Activated CD8-positive, alpha-beta memory T cell treated with anti-CD3 and anti-CD28 coated beads for 1 hour (primary cell): ENCODE data around the gene OMA1.

Experiments used
- DNase-seq, 2 donors: peaks; one replicate each; pipeline ENCODE4 v3.0.0-alpha.2; 2020; ENCODE audit warnings: low read depth in 1 of 2; ENCODE audit errors: extremely low read depth in 1 of 2

The OMA1 gene

DNA sequence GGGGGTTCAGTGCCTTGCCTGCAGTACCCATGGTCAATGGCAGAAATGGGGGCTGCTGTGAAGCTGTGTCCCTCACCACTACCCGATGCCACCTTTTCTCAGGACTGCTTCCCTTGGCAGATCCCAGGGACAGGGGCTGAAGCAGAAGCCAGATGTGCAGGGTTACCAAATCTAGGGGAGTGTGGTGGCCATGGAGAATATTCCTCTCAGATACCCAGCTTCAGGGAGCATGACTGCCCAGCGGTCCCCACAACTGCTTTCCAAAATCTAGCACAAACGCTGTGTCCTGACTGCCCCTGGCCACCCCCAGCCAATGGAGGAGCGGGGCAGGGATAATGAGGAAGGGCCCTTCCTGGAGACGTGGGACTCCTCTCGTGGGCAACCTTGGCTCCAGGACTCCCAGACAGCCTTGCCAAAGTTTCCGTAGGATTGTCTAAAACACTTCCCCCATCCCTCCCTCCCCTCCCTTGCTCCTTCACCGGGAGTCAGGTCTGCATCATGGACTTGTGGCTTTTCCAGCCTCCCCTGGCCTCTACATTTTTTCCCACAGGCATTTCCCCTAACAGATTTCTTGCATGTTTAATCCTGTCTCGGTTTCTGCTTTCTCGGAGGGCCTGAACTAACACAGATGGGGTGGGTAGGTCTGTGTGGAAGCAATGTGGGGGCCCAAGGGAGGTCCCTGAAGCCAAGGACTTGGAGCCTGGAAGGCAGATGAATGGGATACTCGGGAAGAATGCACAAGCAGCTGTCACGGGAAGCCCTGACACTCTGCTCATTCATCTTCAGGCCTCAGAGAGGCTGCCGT is 80.5 kb downstream of the OMA1 start:
- DNase-seq: no peak

DNA sequence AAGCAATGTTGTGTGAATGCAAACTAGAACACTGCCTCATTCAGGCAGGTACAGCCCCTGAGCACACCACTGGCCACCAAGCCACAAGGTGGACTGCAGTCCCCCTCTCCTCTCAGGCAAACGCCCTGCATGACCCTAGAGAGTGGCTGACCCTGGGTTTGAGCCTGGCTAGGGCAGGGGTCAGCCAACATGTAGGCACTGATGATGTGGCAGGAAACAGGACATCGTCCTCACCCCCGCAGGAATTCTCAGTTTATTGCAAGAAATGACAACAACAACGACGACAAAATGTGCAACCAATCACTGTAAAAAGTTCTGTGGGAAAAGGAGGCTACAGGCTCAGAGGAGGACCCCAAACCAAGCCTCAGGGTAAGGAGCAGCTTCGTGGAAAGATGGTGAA is 81.3 kb downstream of the OMA1 start:
- DNase-seq: no peak

DNA sequence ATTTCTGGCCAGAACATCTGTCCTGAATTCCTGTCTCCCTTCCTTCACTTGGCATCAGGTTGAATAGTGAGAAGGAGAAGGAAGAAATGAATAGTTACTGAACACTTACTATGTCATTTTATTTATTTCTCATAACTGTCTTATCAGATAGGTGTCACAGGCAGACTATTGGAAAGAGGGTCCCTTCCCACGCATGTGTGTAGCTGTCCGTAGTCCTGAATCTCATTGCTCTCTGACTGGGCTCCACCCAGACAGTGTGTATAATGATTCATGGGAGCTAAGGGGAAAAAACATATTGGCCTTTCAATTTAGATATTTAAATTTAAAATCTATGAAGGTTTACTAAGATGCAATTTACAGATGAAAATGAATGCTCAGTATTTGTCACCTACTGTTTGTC is 86.1 kb downstream of the OMA1 start:
- no peak for DNase-seq

DNA sequence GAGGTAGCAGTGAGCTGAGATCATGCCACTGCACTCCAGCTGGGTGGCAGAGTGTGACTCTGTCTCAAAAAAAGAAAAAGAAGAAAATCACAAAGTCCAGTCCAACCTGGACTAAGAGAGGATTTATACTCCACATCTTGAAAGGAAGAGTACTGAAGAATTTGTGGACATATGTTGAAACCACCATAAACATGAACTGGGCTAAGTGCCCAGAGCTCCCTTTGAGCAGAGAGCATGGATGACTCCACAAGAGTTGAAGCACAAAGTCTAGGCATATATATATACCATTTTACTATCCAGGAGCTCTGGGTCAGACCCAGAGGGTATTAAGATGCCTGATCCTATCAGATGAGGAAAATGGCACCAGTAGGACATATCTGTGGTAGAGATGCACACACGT is 86.6 kb downstream of the OMA1 start:
- DNase-seq: no peak

DNA sequence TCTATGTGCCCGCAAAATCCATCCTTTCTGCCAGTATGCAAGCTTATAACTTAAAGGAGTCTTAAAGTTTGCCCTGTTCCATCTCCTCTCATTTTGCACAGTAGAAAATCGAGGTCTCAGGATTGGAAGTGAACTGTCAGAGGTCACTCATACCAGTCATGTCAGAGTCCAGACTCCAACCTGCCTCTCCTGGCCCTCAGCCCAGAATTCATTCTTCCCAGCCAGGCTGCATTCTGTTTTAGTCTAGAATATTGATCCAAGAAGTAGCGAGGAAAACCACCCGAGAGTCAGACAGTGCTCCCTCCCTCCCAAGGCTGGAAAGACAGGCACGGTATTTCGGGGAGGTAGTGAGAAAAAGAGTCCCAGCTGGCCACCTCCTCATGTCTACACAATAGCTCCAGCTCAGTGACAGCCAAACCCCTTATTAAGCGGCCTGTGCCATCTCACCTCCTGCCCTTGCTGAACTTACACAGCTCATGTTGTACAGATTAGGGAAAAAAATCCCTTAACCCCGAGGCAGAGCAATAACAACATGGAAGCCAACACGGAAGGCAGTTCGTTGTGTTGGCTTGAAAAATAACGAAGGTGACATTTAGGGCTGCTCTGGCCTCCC is 89.4 kb downstream of the OMA1 start:
- DNase-seq: no peak

DNA sequence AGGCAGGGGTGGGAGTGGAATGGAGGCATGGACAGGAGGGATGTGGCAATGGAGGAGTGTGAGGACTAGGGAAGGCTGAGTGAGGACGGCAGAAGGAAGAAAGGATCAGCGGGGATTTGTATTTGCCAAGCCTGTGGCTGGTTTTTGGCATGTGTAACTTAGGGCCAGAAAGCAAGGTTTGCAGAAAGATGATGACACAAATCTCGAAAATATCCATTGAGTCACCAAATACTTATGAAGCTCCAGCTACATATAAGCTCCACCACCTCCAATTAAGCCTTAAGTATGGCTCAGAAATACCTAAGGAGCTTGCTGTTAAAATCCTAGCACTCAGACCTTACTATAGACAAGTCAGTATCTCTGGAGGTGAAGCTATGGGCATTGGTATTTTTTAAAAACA is 90.1 kb downstream of the OMA1 start:
- DNase-seq: no peak

DNA sequence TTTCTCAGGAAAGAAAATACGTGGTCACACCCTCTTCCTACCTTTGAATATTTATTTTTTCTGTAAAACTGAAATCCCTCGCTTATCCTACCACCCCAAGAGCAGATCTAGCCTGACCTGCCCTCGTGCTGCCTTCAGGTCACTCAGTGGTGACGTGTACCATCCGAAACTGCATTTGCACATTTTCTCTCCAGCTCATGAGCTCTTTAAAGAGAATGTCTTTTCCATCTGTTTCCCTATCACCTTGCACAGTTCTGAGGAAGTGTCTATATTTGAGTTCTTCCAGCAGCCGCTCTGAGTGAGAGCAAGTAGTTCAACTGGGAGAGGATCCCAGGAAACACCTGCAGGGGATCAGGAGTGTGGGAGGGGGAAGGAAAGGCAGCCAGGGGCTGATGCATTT is 91.7 kb downstream of the OMA1 start:
- no peak for DNase-seq

DNA sequence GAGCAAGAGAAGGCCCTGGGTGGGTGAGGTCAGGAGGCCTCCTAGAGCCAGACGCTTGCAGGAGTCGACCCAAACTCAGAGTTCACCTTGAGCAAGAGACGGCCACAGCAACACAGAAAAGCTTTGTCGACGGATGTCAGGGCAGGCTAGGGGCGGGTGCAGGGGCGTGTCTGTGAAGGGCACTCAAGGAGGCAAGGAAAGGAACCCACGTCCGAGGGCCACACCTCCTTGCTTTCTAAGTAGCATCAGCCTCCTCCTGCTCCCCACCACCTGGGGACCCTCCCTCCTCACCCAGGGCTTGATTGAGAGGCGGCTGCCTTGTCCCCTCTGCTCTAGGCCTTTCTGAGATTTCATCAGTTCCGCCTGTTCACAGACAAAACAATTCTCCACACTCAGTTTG is 92.1 kb downstream of the OMA1 start:
- no peak for DNase-seq

DNA sequence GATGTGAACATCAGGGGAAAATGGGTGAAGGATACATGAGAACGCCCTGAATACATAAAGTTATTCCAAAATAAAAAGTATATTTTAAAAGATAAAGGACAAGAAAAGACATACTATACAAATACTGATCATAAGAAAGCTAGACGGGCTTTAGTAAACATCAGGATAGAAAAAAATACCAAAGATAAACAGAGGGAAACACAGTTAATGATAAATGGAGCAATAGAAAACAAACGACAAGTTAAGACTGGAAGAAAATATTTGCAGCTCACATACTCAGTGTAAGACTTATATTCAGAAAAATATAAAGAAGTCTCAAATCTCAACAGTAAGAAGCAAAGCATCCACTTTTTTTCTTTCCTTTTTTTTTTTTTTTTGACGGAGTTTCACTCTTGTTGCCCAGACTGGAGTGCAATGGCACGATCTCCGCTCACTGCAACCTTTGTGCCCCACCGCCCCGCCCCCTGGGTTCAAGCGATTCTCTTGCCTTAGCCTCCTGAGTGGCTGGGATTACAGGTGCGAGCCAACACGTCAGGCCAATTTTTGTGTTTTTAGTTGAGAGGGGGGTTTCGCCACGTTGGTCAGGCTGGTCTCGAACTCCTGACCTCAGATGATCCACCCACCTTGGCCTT is 94.8 kb downstream of the OMA1 start:
- DNase-seq: no peak

DNA sequence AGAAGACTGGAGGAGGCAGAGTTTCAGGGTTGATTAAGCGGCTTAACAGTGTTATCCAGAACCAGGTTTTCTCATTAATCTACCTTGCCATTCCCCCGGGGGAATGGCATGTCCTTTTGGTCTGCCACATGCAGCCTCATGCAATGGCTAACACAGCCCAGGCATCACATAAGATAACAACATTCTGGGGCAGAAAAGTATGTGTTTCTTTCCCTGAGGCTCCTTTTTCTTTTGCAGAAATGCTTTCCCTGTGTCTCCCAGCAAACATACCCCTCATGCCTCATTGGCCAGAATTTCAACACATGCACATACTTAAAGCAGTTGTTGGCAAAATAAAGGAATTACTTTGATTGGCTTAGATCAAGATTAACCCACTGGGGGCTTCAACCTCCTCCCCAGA is 98.6 kb downstream of the OMA1 start:
- DNase-seq: no peak

DNA sequence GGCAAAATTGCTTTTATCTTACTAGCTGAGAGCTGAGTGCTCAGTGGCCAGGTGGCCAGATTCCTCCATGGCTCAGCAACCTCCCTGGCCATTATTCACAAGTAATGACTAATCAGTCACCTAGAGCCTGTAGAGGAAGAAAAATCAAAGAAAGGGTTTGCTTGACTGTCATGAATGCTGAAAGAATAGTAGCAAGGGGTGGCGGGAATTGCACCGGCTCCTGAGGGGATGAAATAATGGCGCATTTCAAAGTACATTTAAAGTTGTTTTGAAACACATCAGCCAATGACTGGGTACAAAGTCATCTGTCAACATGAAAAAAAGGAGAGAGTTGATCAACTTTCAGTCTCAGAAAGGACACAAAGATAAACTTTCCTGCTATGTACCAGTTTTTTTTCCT is 99.5 kb downstream of the OMA1 start:
- no peak for DNase-seq

DNA sequence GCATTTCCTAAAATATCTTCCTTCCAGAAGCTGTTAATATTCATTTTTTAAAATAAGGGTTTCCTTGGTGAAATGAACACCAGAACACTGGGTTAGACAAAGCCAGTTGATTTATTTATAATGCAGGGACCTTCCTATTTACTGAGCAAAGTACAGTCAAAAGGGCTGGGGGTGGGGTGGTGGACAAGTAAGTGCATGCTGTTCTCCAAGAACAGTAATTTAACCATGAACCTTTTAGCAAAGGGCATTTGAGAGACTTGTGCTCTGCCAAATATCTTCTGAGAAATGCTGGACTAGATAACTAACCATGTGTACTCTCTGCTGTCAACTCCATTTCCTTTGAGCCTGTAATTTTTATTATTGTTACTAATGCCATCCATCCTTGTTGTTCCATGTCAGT is 100.2 kb downstream of the OMA1 start:
- no peak for DNase-seq

DNA sequence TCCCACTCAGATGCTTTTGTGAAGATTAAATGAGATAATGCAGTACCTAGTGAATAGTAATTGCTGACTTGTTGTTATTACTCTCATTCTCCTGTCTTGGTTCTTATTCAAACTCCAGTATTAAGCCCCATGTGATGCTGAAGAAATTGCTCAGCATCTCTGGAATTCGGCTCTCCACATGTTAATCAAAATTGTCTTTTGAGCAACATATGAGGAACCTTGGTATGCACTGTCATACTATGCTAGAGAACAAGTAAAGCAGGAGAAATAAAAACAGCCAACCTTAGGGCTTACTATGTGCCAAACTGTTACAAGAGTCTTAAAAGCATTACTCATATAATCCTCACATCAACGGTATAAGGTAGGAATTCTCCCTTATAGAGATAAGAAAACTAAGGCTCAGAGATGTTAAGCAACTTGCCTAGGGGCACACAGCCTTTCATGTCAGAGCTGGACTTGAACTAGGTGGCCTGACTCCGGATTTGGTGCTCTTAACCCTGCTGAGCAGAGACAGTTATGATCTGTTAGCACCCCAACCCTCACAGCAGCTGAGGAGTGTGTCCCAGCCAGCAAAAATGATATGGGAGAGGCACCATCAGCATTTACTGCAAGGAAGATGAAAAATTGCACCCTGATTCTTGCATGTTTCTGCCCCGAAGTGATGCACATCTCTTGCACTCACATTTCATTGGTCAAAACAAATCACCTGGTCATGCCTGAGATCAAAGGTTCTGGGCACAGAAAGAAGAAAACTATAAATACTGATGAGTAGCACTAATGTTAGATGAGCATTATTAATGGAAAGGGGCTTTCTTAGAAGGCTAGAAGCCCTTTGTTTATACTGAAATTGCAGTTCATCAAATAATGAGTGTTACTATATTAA is 102.3 kb downstream of the OMA1 start:
- DNase-seq: no peak

DNA sequence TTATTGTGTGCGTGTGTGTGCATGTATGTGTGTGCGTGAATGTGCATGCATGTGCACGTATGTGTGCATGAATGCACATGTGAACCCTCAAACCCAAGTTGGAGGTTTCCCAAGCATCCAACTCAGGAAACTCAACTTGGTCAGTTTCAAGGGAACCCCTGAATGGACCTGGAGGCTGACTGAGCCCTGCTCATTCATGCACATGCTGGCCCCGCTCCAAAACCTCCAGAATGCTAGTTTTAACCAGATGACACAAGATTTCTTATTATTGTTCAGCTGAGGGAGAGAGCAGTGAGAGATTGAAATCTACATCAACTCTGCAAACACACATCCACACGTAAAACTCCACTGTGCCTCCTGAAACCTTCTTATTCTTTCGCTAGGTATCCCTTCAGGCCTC is 104.4 kb downstream of the OMA1 start:
- no peak for DNase-seq

DNA sequence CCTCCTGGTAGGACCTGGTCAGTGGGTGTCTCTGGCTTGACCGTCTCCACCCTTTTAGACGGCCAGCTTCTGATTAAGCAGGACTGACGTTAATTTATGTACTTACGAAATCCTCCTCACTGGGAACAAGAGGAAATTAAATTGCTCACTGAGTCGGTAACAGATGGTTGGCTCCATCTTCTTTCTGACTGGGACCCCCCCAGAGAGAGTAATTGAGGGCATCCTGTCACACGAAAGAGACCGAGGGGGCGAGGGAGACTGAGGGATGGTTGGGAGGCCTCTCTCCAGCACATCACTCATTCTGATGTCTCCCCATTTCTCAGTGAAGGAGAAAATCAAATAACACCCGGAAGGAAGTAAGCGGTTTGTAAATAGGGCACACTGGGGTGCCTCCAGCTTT is 104.8 kb downstream of the OMA1 start:
- no peak for DNase-seq

DNA sequence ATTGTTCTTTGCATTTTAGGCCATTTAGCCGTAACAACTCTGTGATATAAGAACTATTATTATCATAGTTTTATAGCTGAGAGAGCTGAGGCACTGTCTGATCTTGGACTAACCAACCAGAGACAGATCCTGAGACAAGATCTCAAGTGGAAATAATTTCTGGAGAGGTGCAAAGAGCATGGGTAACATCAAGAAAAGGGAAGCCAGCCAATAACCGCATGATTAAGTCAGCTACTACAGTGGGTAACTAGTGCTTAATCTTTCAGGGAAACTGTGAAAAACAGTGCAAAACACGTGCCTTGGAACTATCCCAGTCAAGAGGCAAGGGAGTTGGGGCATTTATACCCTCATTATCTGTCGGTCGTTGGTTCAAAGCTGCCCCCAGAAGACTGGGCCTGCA is 105.8 kb downstream of the OMA1 start:
- DNase-seq: no peak

DNA sequence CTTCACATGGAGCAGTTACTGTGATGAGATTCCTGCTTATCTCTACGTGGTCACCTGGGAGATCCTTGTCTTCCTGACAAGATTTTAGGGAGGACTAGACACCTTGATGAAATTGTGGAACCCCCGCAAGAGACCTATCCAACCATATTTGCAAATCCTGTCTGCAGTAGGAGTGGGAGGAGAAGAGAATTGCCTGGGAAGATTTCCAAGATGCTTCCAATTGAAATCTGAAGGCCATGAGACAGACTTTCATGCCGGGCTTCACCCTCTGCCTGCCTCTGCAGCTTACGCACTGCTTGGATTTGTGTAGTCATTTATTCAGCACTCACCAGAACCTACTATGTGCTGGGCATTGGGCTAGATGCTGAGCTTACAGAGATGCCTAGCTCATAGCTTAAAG is 106.6 kb downstream of the OMA1 start:
- DNase-seq: no peak

DNA sequence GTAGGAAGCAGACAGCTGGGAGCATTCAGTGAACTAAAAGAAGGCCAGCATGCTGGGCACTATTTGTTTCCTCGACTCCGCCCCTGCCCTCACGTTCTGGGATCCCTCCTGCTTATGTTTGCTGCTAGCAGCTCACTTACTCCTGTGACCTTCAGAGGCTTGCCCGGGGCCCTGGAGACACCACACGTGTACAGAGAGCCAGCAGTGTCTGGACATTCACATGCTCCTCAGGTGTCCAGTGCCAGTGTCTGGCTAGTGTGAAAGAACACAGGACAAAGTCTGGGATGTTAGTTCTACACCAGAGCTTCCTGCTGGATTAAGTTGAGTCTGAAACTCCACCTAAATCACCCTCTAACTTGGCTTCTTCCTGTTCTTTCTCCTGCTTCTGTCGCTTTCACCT is 108.1 kb downstream of the OMA1 start:
- DNase-seq: no peak

DNA sequence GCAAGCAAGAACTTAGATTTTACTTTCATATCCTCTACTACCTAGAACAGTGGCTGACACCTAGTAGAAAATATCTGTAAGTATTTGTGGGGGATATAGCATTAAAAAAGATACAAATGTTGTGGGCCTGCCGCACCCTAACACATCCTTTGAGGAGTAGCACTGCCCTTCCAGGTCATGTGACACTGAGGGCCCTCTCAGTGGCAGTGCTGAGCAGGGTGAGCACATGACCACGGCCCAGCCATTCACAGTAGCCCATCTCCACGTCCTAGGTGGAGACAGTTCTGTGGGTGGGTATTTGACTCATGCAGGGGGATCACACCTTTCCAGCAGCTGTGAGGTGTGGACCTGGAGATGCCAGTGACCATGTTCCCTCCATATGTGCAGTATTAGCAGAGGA is 108.9 kb downstream of the OMA1 start:
- DNase-seq: no peak

DNA sequence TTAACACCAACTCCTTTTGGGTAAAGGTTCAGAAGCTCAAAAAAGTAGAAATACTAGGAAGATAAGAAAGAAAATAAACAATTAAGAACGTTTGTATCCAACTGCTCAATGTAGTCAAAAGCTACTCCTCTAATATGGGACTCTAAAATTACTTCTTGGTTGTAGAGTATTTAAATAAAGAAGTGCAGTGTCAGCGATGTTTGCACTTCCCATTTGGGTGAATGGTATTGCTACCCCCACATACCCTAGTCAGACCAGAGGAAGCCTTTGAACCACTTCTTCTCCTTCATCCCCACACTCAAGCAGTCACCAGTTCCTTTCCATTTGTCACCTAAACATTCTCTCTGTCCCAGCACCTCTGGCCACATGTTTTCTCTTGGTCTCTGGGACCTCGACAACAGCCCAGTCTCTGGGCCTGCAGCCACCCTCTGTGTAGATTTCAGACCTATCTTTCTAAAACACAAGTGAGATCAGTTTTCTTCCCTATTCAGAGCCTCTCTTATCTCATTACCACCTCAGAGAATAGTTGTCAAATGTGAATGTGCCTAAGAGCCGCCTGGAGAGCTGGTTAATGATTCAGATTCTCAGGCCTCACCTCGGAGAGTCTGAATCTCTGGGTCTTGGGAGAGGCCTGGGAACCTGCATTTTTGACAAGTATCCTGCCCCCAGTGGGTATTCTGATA is 109.8 kb downstream of the OMA1 start:
- DNase-seq: no peak

DNA sequence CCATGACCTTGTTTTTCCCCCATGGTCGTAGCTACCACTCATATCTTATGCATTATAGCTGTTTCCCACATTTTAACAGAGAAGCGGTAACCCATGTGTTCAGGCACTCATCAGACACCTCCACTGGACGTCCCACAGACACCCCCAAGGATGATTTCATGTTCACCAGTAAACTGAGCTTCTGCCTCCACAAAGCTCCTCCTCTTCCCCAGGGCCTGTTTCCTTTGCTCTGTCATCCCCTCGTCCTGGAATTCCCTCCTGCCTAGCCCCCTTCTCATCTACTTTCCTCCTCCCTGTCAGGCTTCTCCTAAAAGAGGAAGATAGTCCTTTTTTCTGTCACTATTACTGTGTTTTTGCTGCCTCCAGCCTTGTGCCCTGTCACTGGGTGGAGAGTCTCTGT is 111.2 kb downstream of the OMA1 start:
- no peak for DNase-seq
